Subcutaneous adipose tissue (tissue), 4 donors: ENCODE data around the gene DMD. TPM values are rescaled to one million over a fixed set of nuclear protein-coding genes. Genes with fewer than 3 reads are reported as not detected.

Experiments
- total RNA-seq, 4 donors: library from RNA; depleted of rRNA; stranded (reverse); fragments of >200 nt; gene quantifications; one replicate each; pipeline ENCODE4 v1.1.0, GENCODE V29; 2016
- TF ChIP-seq, protein P1 (sequence below): fragments of 450-650 bp; IDR thresholded peaks from one replicate; pipeline ENCODE4 v1.5.1; 2016; ENCODE audit warnings: low read depth, mild to moderate bottlenecking, control low read depth, antibody characterized with exemption, moderate library complexity

The DMD gene
- total RNA-seq, 4 donors from 2014 or later: 35.7 to 87.2 (median 72.1) TPM

DNA sequence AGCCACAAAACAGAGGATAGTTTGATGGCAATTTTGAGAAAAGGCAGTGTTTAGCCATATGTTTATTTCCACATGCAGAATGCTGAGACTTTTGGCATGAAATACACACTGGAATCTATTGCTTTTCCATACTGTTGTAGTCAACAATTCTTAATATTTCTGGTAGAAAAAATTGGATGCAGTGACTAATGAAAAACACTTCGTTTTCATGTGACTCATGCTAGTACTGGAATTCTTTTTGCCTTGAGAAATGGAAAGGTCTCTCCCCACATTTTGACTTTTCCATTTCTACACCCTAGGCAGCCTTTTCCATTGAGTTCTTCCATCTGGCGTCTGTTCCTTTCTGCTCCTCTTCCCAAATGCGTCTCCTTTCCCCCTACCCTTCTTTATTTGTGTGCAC, 1714.3 kb downstream of the DMD start:
- TF ChIP-seq, protein P1, sequence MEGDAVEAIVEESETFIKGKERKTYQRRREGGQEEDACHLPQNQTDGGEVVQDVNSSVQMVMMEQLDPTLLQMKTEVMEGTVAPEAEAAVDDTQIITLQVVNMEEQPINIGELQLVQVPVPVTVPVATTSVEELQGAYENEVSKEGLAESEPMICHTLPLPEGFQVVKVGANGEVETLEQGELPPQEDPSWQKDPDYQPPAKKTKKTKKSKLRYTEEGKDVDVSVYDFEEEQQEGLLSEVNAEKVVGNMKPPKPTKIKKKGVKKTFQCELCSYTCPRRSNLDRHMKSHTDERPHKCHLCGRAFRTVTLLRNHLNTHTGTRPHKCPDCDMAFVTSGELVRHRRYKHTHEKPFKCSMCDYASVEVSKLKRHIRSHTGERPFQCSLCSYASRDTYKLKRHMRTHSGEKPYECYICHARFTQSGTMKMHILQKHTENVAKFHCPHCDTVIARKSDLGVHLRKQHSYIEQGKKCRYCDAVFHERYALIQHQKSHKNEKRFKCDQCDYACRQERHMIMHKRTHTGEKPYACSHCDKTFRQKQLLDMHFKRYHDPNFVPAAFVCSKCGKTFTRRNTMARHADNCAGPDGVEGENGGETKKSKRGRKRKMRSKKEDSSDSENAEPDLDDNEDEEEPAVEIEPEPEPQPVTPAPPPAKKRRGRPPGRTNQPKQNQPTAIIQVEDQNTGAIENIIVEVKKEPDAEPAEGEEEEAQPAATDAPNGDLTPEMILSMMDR: no peak

DNA sequence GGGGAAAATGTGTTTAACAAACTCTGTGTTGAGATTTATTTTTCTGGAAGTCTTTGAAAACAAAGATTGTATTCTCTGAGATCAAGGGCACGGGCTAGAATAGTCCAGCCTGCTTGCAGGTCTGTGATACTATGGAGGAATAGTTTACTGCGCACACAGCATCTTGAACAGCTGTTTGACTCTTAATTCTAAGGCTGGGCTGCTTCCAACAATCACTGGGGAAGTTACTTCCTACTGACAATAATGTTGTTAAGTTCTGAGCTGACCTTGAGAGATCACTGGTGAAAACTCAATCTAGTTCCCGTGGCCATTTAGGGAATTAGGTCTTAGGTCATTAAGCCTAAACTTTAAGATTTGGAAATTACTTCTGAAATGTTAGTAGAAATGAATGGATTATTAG, 1723.4 kb downstream of the DMD start:
- TF ChIP-seq, protein P1: no peak

DNA sequence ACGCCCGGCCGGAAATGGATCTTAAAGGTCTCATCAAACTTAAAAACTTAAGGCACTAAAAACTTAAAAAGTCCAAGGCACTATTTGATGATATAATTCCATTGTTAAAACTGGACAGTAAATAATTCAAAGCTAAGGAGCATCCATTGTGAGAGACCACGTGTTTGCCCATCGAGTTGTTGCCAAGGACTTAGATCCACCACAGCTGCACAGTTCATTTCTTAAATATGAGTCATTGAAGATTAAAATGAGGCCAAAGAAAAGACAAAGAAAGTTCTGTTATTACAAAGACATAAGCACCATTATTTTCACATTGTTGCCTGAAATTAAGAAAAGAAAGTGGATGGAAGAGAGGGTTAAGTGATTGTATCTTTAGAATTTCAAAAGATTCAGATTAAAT, 1728.0 kb downstream of the DMD start:
- TF ChIP-seq, protein P1: no peak

DNA sequence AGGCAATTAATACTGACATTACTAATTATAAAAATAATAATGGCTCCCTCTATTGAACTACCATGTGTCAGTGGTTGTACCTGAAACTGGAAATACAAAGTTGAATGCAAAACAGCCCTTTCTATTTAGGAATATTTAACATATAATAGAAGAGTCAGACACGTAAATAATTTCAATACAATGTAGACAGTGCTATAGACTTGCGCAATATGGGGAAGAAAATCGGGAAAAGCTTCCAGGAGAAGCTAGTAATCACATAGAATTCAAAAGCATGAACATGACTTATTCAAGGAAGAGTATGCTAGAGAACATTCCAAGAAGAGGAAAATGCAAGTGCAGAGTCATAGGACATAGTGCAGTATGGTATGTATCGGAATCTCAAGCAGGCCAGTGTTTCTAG, 1730.7 kb downstream of the DMD start:
- TF ChIP-seq, protein P1: no peak

DNA sequence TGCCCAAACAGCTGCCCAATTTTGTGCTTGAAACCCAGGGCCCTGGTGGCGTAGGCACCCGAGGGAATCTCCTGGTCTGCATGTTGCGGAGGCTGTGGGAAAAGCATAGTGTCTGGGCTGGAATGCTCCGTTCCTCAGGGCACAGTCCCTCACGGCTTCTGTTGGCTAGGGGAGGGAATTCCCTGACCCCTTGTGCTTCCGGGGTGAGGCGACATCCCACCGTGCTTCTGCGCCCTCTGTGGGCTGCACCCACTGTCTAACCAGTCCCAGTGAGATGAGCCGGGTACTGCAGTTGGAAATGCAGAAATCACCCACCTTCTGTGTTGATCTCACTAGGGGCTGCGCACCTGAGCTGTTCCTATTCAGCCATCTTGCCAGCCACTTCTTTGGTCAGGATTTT, 1740.1 kb downstream of the DMD start:
- TF ChIP-seq, protein P1: no peak

DNA sequence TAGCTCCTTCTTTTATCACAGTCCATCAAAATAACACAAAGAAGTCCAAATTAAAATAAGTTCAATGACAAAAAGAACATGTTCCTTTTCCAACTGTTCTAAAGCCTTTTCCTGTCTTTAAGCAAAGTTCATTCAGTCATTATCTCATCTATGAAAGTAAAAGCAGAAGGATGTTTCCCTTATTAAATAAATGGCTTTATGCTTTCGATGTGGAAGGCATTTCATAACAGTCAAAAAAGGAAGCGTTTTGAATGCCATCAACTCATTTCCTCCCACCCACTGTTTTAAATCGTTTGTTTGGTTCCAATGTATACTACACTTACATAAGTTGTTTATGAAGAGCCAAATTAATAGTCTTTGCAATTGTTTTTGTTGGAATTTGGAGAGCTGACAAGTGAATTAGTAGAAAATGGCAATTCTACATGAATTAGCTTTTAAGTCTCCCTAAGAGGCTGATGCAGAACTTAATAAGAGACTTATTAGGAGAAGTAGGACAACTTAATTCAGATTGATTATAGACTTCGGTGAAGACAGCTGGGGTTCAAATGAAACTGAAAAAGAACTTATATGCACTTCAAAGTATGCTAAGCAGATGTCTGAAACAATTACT, 1746.9 kb downstream of the DMD start:
- TF ChIP-seq, protein P1: no peak

DNA sequence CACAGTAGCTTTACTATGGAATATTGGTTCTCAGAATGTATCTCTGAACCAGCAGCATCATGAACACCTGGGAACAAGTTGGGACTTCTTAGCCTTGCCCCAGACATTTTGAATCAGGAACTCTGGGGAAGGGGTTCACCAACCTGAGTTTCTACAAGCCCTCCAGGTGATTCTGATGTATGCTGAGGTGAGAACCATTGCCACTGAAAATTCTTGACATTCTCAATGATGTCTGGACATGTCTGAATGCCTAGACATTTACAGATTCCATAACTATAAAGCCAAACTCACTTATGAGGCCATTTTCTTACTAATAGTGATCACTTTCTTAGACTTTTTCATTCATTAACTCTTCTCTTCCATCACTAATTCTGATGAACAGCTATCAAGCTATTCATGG, 1750.1 kb downstream of the DMD start:
- TF ChIP-seq, protein P1: no peak
